ENCODE measurements around the gene GMPPA.

The GMPPA gene

GRCh38 chr2:219537657-219538488, 39.2 kb downstream of the GMPPA start:
- Histone ChIP-seq H3K27ac (ENCODE audit: low read depth, low read length) (no peak overlapping the region; the same call in 1 of the 2 replicates), H3K9ac (ENCODE audit: low read depth, low read length) (no peak overlapping the region), H3K36me3 (ENCODE audit: insufficient read depth, low read length) (peaks cover 21% of the 10 kb centered on the region), H3K4me1 (ENCODE audit: insufficient read depth, low read length) (peaks cover 16% of the 10 kb centered on the region), H3K4me3 (ENCODE audit: low read length) (no peak overlapping the region), H3K27me3 (ENCODE audit: insufficient read depth, low read length) (peaks cover 10% of the 10 kb centered on the region; the same call in 1 of the 2 replicates), H3K9me3 (ENCODE audit: insufficient read depth, low read depth, low read length) (no peaks in the 10 kb centered on the region)
- WGBS: 46% methylated on average over 13 of the region's 15 CpGs

DNA sequence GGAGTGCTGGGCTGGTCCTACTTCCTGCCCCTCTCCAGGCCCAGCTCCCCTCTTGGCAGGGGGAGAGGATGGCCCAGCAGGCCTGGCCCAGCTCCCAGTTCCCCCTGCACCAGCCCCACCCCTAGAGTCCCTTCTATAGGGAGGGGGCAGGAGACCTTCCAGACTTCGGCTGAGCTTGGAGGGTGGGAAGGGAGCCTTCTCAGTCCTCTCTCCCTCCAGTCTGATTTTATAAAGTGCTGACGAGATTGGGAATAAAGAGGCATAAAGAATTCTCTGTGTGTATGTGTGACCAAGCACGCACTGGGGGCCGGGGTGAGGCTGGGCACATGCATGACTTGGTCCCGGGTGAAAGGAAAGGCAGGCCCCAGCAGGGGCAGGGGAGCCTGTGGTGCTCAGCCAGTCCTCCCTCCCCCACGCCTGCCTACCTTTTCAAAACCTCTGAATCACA, 39.8 kb downstream of the GMPPA start:
- Histone ChIP-seq H3K36me3 (ENCODE audit: insufficient read depth, low read length) (peaks cover 21% of the 10 kb centered on the region), H3K9me3 (ENCODE audit: insufficient read depth, low read depth, low read length) (no peaks in the 10 kb centered on the region), H3K4me1 (ENCODE audit: insufficient read depth, low read length) (peaks cover 16% of the 10 kb centered on the region), H3K4me3 (ENCODE audit: low read length) (no peak overlapping the region), H3K27me3 (ENCODE audit: insufficient read depth, low read length) (peaks cover 10% of the 10 kb centered on the region; the same call in 1 of the 2 replicates), H3K9ac (ENCODE audit: low read depth, low read length) (no peak overlapping the region), H3K27ac (ENCODE audit: low read depth, low read length) (no peak overlapping the region; the same call in 1 of the 2 replicates)
- 66% methylated on average over 6 of the region's 6 CpGs for WGBS

GRCh38 chr2:219538956-219539788, 40.5 kb downstream of the GMPPA start:
- H3K9ac ChIP-seq (ENCODE audit: low read depth, low read length): no peak overlapping the region
- no peak overlapping the region; the same call in 1 of the 2 replicates for H3K27ac ChIP-seq (ENCODE audit: low read depth, low read length)
- no peaks in the 10 kb centered on the region for H3K9me3 ChIP-seq (ENCODE audit: insufficient read depth, low read depth, low read length)
- peaks cover 21% of the 10 kb centered on the region for H3K36me3 ChIP-seq (ENCODE audit: insufficient read depth, low read length)
- WGBS: 90% methylated on average over 32 of the region's 32 CpGs
- no peak overlapping the region for H3K4me3 ChIP-seq (ENCODE audit: low read length)
- peaks cover 11% of the 10 kb centered on the region; the same call in 1 of the 2 replicates for H3K27me3 ChIP-seq (ENCODE audit: insufficient read depth, low read length)
- H3K4me1 ChIP-seq (ENCODE audit: insufficient read depth, low read length): peaks cover 16% of the 10 kb centered on the region

DNA sequence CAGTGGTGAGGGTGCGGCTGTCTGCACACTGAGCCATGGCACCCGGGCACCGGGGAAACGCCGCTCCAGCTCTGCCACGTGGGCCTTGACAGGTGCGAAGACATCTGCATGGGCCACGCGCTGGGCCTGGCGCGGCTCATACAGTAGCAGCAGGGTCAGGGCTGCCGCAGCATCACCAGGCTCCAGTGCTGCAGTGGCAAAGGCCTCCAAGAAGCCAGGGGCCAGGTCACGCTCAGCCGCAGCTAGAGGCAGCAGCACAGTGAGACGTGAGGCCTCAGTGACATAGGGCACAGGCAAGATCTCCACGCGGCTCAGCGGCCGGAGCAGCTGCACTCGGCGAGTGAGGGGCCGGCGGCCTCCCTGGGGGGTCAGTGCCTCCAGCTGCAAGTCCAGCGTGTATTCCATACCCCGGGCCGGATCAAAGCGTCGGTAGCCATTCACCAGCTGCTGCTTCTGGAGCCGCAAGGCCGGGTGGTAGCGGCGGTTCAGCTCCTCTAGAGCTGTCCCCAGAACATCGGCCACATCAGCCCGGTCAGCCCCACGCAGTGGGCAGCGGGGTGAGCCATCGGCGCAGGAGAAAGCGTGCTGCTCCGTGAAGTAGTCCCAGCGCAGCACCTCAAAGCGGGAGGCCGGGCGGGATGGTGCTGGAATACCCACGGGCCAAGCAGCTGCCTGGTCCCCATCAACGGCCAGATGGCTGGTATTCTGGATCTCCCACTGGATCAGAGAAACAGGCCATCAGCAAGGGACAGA, 41.4 kb downstream of the GMPPA start:
- H3K4me1 ChIP-seq (ENCODE audit: insufficient read depth, low read length): peaks cover 16% of the 10 kb centered on the region

GRCh38 chr2:219540784-219541504, 42.3 kb downstream of the GMPPA start:
- Histone ChIP-seq H3K9ac (ENCODE audit: low read depth, low read length) (no peak overlapping the region), H3K36me3 (ENCODE audit: insufficient read depth, low read length) (peaks cover 21% of the 10 kb centered on the region), H3K27ac (ENCODE audit: low read depth, low read length) (no peak overlapping the region), H3K9me3 (ENCODE audit: insufficient read depth, low read depth, low read length) (no peaks in the 10 kb centered on the region), H3K4me3 (ENCODE audit: low read length) (no peak overlapping the region), H3K27me3 (ENCODE audit: insufficient read depth, low read length) (peaks cover 27% of the 10 kb centered on the region), H3K4me1 (ENCODE audit: insufficient read depth, low read length) (peaks cover 16% of the 10 kb centered on the region)
- WGBS: 95% methylated on average over 11 of the region's 12 CpGs

More for the DNA sequence above, 41.4 kb downstream of the GMPPA start:
- no peak overlapping the region for H3K4me3 ChIP-seq (ENCODE audit: low read length)
- peaks cover 20% of the 10 kb centered on the region; the same call in 1 of the 2 replicates for H3K27me3 ChIP-seq (ENCODE audit: insufficient read depth, low read length)
- H3K27ac ChIP-seq (ENCODE audit: low read depth, low read length): no peak overlapping the region
- 95% methylated on average over 46 of the region's 46 CpGs for WGBS
- peaks cover 21% of the 10 kb centered on the region for H3K36me3 ChIP-seq (ENCODE audit: insufficient read depth, low read length)
- H3K9ac ChIP-seq (ENCODE audit: low read depth, low read length): no peak overlapping the region
- H3K9me3 ChIP-seq (ENCODE audit: insufficient read depth, low read depth, low read length): no peaks in the 10 kb centered on the region

- H3K9ac ChIP-seq (ENCODE audit: low read depth, low read length): no peak overlapping the region
- peaks cover 21% of the 10 kb centered on the region for H3K36me3 ChIP-seq (ENCODE audit: insufficient read depth, low read length)
- peaks cover 16% of the 10 kb centered on the region for H3K4me1 ChIP-seq (ENCODE audit: insufficient read depth, low read length)
- no peaks in the 10 kb centered on the region for H3K9me3 ChIP-seq (ENCODE audit: insufficient read depth, low read depth, low read length)
- no peak overlapping the region for H3K27ac ChIP-seq (ENCODE audit: low read depth, low read length)
- WGBS: 5% methylated on average over 48 of the region's 48 CpGs
- peak overlapping the region; percentile 89 for H3K4me3 ChIP-seq (ENCODE audit: low read length)
- peaks cover 27% of the 10 kb centered on the region for H3K27me3 ChIP-seq (ENCODE audit: insufficient read depth, low read length)
Observed at GRCh38 chr2:219541611-219542180, 43.0 kb downstream of the GMPPA start.

GRCh38 chr2:219542931-219543595, 44.4 kb downstream of the GMPPA start:
- peak overlapping the region; percentile 71 for H3K9ac ChIP-seq (ENCODE audit: low read depth, low read length)
- peak overlapping the region; percentile 70; the same call in 1 of the 2 replicates for H3K27ac ChIP-seq (ENCODE audit: low read depth, low read length)
- peaks cover 27% of the 10 kb centered on the region for H3K27me3 ChIP-seq (ENCODE audit: insufficient read depth, low read length)
- peaks cover 21% of the 10 kb centered on the region for H3K36me3 ChIP-seq (ENCODE audit: insufficient read depth, low read length)
- H3K9me3 ChIP-seq (ENCODE audit: insufficient read depth, low read depth, low read length): no peaks in the 10 kb centered on the region
- under 1% methylated on average over 66 of the region's 66 CpGs for WGBS
- peaks cover 9% of the 10 kb centered on the region for H3K4me1 ChIP-seq (ENCODE audit: insufficient read depth, low read length)
- H3K4me3 ChIP-seq (ENCODE audit: low read length): peak overlapping the region; percentile 89

DNA sequence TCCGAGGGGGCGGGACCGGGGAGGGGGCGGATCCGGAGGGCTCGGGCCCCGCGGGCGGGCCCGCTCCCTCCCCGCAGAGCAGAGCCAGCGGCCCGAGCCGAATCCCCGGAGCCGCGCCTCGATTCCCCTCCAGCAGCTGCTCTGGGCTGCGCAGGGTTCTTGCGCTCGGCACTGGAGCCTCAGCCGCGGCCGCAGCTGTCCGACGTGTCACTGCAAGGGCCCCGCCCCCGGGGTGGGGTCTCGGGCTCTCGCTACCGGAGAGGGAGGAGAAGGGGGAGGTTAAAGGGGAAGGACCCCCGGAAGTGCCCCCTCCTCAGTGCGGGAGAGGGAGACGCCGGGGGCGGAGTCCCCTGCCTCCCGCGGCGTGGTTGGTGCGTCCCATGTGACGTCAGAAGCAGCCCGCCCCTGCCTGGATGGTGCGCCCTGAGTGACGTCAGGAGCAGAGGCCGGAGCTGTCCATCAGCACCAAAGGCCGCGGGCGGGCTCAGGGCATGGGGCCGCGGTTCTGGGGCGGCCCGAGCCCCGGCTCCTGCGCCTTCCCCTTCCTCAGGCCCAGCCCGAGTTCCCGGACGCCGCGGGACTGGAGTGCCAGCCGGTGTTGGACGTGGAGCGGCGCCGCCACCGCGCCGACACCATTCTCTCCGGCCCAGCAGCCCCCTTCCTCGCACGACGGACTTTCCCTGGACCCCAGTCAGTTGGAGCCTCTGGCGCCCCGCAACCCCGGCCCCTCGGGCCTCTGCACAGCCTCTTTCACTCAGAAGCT, 45.1 kb downstream of the GMPPA start, which contains the start of the genes CHPF and TMEM198:
CHPF (minus strand) TSS at position 214 of the 763 bp plus-strand sequence. CDS start 271 bp downstream, outside the sequence.
TMEM198 (plus strand) TSS at position 433 of the 763 bp plus-strand sequence. CDS start 700 bp downstream, outside the sequence.
- Histone ChIP-seq H3K4me1 (ENCODE audit: insufficient read depth, low read length) (peaks cover 2% of the 10 kb centered on the region; the same call in 1 of the 2 replicates), H3K27me3 (ENCODE audit: insufficient read depth, low read length) (peaks cover 27% of the 10 kb centered on the region), H3K9ac (ENCODE audit: low read depth, low read length) (peak within 1 kb of the TSS; percentile 71), H3K36me3 (ENCODE audit: insufficient read depth, low read length) (peaks cover 21% of the 10 kb centered on the region), H3K4me3 (ENCODE audit: low read length) (peak within 1 kb of the TSS; percentile 89), H3K9me3 (ENCODE audit: insufficient read depth, low read depth, low read length) (no peaks in the 10 kb centered on the region), H3K27ac (ENCODE audit: low read depth, low read length) (peak within 1 kb of the TSS; percentile 70; the same call in 1 of the 2 replicates)
- under 1% methylated on average over 75 of the region's 75 CpGs for WGBS

DNA sequence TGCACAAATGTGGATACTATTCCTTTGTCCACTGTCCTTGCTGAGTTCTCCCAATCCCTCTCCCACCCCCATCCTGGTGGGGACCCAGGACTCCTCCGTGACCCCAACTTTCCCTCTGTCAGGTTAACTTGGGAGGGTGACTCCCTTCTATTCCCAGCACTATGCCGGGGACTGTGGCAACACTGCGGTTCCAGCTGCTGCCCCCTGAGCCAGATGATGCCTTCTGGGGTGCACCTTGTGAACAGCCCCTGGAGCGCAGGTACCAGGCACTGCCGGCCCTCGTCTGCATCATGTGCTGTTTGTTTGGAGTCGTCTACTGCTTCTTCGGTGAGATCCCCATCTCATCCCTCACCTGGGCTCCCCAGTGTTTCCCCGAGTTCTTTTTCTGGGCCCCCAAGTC, 45.9 kb downstream of the GMPPA start:
- no peaks in the 10 kb centered on the region; the same call in 1 of the 2 replicates for H3K4me1 ChIP-seq (ENCODE audit: insufficient read depth, low read length)
- peak overlapping the region; percentile 66; the same call in 1 of the 2 replicates for H3K9ac ChIP-seq (ENCODE audit: low read depth, low read length)
- peak overlapping the region; percentile 89 for H3K4me3 ChIP-seq (ENCODE audit: low read length)
- H3K36me3 ChIP-seq (ENCODE audit: insufficient read depth, low read length): peaks cover 19% of the 10 kb centered on the region
- H3K27ac ChIP-seq (ENCODE audit: low read depth, low read length): no peak overlapping the region
- peaks cover 27% of the 10 kb centered on the region for H3K27me3 ChIP-seq (ENCODE audit: insufficient read depth, low read length)
- WGBS: 61% methylated on average over 9 of the region's 9 CpGs
- H3K9me3 ChIP-seq (ENCODE audit: insufficient read depth, low read depth, low read length): no peaks in the 10 kb centered on the region
